NT2/D1 (cell line): ENCODE data around the gene APOE.

Source experiments
- SUZ12 ChIP-seq: IDR thresholded peaks from 2 replicates; pipeline ENCODE4 v1.6.1; 2011; ENCODE audit not compliant: insufficient read length, insufficient read depth; ENCODE audit errors: extremely low read depth
- YY1 ChIP-seq: IDR thresholded peaks from 2 replicates; pipeline ENCODE4 v1.6.1; 2011; ENCODE audit not compliant: insufficient read length, insufficient read depth
- ZNF274 ChIP-seq: IDR thresholded peaks from 2 replicates; pipeline ENCODE4 v1.6.1; 2011; ENCODE audit warnings: mild to moderate bottlenecking, low read depth, low read length

- TF ChIP-seq ZNF274 = no peak
- no peak for TF ChIP-seq YY1
- TF ChIP-seq SUZ12 = no peak
Measured at GRCh38 chr19:44879309-44880065, 26.1 kb upstream of the APOE start.
